ENCODE measurements around the gene UBE2S. TPM values are rescaled to one million over a fixed set of nuclear protein-coding genes. Genes with fewer than 3 reads are reported as not detected.
A peak's percentile ranks its signal among the peaks of the same experiment; 100 is the strongest.
"Not testable (repeated sequence)": the region's sequence is repeated elsewhere in the genome, so short reads cannot be mapped to it uniquely, and the experiment has no call there.

The UBE2S gene
- total RNA-seq, 1 experiment from 2014 or later: 324 TPM

DNA sequence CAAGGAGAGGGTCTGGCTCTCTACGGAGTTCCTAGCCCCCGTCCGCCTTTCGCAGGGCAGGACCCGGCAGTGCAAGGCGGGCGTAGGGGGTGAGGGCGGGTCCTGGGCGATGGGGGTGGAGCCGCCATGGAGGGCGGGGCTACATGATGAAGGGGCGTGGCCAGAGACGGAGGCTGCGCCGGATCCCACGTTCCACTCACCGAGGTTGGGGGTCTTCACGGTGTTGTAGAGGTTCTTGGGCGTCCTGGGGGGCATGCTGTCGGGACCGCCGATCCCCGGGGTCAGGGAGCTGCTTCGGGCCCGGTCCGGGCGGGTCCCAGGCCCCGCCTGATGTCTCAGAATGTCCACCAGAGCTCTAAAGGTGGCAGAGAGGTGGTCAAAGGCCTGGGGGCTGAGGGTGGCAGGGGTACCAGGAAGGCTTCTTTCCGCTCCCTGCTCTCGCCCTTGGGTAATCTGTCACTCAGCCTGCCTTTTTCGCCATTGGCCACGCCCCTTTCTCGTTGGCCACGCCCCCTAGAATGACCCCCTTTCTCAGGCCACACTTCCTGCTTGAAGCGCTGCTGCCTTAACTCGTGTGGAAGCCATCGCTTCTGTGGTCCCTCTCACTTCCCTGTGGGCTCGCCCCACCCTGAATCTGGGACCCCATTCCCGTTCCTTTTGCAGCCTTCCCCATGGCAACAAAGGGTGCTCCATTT is 33.0 kb upstream of the UBE2S start:
- no peak for DNase-seq (ENCODE audit: low spot score)

DNA sequence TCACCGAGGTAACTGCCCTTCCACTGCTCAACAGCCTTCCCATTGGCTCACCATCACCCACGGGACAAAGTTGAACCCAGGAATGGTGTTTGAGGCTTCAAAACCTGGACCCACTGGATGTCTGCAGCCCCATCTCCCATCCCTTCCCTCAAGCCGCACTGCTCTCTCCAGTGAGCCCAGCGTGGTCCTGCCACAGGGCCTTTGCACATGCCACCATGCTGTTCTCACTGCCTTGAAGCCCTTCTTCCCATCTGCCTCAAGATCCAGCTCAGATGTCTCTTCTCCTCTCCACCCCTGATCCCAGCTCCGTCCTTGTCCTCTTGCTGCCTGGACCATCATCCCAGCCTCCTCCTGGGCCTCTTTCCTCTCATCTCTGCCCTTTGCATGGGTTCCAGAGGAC is 31.5 kb upstream of the UBE2S start:
- peak; percentile 25 for DNase-seq (ENCODE audit: low spot score)

DNA sequence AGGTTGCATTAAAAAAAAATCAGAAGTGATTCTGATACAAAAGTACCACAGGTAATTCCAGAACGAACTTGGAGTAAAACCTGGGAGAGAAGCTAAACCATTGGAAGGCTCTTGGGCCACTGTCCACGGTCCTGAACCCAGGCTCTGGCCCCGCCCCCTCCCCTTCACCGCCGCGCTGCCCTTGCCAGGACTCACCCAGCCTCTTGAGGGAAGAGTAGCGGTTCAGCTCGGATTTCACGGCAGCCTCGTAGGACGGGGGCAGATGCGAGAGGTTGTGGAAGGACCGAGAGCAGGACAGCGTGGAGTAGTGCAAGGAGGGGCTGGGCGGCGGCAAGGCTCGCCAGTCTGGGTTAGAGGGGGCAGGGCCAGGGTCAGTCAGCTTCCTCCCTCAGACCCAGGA is 29.8 kb upstream of the UBE2S start:
- peak; percentile 88 for DNase-seq (ENCODE audit: low spot score)

DNA sequence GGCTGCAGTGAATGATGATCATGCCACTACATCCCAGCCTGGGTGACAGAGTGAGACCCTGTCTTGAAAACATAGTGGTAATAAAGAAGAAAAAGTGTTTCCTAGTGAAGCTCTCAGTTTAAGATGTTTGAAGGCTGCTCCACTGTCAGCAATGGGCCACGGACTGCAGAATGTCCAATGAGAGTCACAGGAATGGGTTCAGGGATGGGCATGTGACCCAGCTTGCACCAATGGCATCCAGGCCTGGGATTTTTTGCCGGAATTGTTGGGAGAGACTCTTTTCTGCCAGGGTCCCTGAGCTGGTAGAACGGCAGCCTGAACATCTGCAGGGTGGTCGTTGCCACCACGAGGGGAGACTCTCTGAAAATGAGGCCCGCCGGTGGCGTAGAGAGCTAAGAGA is 29.3 kb upstream of the UBE2S start:
- no peak for DNase-seq (ENCODE audit: low spot score)

DNA sequence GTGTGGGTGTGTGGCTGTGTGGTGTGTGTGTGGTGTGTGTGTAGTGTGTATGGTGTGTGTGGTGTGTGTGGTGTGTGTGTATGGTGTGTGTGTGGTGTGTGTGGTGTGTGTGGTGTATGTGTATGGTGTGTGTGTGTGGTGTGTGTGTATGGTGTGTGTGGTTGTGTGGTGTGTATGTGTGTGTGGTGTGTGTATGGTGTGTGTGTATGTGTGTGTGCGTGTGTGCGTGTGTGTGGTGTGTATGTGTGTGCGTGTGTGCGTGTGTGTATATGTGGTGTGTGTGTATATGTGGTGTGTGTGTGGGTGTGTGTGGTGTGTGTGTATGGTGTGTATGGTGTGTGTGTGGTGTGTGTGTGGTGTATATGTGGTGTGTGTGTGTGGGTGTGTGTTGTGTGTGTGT is 27.4 kb upstream of the UBE2S start:
- DNase-seq (ENCODE audit: low spot score): no peak

DNA sequence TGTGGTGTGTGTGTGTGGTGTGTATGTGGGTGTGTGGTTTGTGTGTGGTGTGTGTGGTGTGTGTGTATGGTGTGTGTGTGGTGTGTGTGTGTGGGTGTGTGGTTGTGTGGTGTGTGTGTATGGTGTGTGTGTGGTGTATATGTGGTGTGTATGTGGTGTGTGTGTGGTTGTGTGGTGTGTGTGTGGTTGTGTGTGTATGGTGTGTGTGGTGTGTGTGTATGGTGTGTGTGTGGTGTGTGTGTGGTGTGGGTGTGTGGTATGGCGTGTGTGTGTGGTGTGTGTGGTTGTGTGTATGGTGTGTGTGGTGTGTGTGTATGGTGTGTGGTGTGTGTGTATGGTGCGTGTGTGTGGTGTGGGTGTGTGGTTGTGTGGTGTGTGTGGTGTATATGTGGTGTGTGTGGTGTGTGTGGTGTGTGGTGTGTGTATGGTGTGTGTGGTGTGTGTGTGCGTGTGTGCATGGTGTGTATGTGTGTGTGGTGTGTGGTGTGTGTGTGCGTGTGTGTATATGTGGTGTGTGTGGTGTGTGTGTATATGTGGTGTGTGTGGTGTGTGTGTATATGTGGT is 26.9 kb upstream of the UBE2S start:
- DNase-seq (ENCODE audit: low spot score): no peak

DNA sequence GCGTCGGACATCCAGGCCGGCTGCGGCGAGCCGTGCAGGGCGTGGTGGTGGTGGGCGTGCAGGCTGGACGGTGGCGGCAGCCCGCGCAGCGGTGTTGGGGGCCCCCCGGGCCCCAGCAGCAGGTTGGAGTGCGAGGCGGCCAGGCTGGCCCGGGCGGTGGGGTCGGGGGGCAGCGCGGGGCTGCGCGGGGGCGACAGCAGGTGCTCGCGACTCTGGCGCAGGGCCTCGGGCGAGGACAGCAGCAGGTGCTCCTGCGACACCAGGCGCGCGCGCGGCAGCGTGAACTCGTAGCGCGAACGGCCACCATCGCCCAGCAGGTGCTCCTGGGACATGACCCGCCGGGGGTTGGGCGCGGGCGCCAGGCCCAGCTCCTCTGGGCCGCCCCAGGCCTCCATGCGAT is 25.7 kb upstream of the UBE2S start:
- no peak for DNase-seq (ENCODE audit: low spot score)

DNA sequence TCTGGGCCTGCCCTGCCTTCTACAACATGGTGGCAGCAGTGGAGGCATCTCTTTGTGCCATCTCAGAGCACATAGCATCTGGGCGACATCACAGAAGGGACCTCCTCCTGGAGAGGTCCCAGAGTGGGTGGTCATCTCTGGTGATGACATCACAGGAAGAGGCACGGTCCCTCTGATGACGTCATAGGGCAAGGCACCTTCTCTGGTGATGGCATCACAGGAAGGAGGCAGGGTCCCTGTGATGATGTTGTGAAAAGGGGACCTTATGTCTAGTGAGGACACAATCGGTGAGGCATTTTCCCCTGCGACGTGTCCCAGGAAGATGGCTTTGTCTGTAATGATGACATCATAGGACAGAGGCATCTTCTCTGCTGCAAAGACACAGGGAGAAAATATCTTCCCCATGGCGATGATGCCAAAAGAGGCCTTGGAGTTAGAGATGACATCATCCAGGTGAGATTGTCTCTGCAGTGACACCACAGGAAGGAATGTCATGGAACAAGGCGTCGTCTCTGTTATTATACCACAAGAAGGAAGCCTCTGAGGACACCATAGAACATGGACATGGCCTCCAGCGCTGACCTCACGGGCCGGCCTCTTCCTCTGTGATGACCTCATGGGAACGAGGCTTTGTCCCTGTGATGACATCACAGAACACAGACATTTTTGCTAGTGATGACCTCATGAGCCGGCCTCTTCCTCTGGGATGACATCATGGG is 24.8 kb upstream of the UBE2S start:
- peak; percentile 25 for DNase-seq (ENCODE audit: low spot score)

DNA sequence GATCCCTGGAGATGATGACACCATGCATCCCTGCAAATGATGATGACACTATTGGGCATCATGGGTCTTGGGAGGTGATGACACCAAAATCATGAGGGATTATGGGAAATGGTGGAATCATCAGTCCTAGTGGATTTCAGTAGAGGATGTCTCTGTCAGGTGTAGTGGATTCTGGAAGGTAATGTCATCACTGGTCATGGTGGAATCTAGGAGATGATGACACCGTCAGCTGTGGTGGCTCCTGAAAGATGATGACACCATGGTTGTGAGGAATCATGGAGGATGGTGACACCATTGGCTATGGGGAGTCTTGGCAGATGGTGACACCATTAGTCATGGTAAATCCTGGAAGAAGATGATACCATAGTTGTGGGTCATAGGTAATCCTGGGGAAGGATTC is 23.6 kb upstream of the UBE2S start:
- DNase-seq (ENCODE audit: low spot score): no peak

DNA sequence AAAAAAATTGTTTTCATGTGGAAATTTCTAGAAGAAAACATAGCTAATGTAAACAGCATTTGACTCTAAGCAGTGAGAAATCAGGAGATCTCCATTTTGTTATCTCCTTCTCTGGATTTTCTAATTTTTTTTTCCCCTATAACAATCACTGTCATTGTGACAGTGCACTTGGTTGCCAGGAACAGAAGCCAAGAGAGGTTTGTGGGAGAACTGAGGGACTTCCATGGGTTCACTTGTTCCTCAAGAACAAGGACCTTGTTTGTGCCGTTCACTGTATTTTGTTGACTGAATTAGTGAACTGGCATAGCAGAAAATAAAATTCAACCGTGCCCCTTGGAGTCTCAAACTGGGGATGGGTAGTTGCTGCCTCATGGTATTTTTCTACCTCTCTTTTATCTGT is 18.5 kb upstream of the UBE2S start:
- no peak for DNase-seq (ENCODE audit: low spot score)

DNA sequence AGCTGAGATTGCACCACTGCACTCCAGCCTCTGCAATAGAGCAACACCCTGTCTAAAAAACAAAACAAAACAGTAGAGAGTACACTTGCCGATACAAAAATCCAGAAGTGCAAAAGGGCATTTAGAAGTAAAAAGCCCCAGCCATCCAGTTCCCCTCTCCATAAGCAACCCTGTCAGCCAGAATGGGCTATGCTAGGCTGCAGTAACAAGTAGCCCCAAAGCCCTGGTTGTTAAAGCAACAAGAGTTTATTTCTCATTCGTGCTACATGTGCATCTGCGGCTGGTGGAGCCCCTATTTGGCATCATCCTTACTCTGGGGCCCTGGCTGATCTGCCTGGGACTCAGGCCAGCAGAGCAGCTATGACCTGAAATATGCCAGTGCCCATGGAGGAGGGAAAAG is 16.9 kb upstream of the UBE2S start:
- DNase-seq (ENCODE audit: low spot score): no peak

DNA sequence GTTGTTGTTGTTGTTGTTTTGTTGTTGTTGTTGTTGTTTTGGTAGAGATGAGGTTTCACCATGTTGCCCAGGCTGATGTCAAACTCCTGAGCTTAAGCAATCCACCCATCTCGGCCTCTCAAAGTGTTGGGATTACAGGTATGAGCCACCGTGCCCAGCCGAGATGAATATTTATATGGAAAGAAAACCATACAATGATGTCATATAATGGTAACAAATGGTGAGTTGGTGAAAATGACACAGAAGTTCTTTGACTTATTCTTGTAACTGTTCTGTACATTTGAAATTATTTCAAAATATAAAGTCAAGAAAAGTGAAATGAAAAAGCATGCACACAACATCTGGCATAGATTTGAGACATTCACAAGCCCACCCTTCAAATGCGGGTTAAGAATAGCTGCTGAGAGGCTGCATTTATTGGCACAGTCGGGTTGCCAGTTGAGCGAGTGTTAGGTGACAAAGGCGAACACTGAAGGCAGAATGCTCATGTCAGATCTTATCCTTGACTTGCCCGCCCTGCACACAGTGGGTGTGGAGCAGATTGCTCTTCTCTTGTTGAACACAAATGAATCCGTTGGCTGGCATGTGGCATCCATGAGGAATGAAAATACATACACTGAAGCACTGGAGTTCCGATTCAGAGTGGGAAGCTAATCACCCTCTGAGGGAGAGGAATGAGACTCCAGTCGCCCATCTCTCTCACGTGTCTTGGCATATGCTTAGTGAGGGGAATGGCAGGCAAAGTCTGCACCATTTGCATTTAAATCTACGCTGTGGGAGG is 15.8 kb upstream of the UBE2S start:
- no peak for DNase-seq (ENCODE audit: low spot score)

DNA sequence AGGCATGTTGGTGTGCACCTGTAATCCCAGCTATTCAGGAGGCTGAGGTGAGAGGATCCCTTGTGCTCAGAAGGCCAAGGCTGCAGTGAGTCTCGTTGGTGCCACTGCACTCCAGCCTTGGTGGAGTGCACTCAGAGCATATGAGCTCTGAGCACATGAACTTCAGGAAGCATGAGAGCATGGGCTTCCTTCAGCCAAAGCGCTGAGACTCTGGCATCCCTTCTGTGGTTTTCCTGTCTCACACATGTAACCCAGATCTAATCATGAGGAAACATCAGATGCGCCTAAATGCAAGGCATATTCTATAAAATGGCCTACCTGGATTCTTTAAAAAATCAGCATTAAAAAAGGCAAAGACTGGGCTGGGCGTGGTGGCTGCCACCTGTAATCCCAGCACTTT is 13.7 kb upstream of the UBE2S start:
- DNase-seq (ENCODE audit: low spot score): not testable (repeated sequence)

DNA sequence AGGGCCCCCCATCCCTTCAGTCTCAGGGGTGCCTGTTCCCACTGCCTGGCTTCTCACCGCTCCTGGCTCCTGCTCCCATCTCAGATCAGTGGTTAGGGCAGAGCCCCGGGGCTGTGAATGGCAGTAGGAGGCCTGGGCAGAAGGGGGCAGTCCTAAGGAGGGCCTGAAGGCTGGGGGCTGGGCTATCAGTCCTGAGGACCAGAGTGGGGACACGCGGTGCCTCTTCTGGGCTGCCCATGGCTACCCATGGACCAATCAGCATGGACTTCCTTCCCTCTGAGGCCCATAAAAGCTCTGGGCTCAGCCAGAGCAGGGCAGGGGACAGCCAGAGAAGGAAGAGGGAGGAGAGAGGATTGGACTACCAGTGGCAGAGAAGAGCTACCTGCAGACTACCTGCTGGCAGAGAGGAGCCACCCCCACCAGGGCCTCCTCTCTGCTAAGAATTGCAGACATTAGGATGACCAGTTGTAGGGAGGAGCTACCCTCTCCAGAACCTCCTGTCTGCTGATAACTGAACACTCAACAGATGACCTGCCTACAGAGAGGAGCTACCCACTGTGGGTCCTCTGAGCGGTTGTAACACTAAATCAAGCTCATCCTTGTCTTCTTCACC is 12.1 kb upstream of the UBE2S start:
- no peak for DNase-seq (ENCODE audit: low spot score)

DNA sequence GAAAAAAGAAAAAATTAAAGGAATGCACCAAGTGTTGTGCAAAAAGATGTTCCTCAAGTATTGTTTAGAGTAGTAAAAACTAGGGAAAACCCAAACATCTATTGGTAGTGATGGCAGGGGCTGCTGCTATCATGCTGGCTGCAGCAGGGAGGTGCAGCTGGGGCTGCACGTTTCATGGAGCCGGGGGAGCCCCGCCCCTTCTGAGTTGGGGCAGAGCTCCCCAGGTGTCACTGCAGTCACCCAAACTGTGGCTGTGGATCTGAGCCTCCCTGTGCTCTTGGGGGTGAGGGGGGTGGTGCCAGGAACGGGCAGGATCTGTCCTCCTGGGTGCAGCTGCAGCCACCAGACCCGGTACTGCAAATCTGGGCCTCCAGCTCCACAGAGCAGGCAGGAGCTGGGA is 11.5 kb upstream of the UBE2S start:
- DNase-seq (ENCODE audit: low spot score): no peak

DNA sequence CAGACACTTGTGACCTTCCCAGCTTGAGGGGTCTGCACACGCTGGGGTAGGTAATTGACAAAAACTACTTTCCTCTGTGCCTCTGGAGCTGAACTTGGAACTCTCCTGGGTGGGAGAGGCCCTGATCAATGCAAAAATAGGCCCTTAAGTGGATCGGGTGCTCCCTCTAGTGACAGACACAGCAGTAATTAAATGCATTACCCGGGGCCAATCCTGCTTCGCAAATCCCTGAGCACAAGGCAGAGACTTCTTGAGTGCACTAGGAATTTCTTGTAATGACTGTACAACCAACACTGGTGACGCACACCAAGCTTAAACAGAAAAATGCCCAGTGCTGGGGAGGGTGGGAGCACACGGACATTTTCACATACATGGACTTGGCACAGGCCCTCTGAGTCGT is 10.6 kb upstream of the UBE2S start:
- peak; percentile 89 for DNase-seq (ENCODE audit: low spot score)

DNA sequence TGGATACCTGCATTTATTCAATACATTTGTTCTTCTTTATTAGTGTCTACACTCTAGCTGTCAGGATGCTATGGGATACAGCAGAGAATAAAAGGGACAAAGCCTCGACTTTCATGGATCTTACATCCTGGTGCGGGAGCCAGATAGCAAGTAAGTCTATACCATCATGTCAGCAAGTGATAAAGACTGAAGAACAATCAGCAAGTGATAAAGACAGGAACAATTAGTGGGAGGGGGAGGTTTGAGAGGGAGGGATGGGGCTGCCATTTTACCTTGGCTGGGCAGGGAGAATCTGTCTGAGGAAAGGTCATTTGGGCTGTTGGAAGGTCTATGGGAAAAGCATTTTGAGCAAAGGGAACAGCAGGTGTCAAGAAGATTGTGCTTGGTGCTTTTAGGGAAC is 2.6 kb upstream of the UBE2S start:
- DNase-seq (ENCODE audit: low spot score): no peak

DNA sequence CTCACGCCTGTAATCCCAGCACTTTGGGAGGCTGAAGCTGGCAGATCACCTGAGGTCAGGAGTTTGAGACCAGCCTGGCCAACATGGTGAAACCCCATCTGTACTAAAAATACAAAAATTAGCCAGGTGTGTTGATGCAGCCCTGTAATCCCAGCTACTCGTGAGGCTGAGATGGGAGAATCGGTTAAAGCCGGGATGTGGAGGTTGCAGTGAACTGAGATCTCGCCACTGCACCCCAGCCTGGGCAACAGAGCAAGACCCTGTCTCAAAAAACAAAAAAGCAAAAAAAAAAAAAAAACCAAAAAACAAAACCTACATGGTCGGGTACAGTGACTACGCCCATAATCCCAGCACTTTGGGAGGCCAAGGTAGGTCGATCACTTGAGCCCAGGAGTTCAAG is 1.6 kb upstream of the UBE2S start:
- DNase-seq (ENCODE audit: low spot score): not testable (repeated sequence)

DNA sequence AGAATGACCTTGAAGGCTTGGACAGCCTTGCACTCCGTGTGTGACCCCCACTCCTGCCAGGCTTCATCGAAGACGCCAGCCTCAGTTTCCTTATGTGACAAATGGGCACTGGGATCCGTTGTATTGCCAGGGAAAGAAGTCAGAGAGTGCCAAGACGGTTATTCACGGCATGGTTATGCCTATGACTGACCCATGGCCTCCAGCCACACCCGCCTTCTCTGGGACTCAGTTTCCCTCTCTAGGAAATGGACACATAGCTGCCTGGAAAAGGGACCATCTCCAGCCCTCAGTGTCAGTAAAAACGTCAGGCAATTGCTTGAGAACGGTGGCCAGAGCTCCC is 915 bp upstream of the UBE2S start:
- no peak for DNase-seq (ENCODE audit: low spot score)

DNA sequence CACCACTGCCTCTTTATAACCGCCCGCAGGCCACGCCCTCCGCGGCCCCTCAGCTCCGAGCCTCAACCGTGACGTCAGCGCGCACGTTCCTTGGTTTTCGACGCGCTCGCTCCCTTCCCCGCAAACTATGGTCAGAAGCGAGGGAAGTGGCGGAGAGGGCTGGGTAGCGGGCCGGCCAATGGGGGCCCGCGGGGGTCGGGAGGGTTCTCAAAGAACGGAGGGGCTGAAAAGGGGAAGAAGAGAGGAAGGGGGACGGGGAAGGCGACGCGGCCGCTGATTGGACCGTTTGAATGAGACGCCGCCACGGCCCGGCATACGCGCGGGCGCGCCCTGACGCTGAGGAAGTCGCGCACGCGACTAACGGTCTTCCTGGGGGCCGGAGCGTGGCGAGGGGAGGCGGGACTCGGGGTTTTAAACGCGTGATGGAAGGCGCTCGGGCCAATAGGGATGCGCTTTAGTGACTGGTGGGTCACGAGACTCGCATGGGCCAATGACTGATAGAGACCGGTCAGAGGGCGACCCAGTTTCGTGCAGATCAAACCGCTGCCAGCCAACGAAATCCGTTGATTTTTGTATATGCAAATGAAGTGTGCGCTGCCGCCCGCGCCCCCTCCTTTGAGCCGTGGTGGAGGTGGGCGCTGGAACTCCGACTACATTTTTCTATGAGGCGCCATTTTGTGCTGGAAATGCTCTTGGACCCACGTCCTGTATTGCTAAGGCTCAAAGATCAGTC is 378 bp upstream of the UBE2S start:
- DNase-seq (ENCODE audit: low spot score): peak; percentile 100

DNA sequence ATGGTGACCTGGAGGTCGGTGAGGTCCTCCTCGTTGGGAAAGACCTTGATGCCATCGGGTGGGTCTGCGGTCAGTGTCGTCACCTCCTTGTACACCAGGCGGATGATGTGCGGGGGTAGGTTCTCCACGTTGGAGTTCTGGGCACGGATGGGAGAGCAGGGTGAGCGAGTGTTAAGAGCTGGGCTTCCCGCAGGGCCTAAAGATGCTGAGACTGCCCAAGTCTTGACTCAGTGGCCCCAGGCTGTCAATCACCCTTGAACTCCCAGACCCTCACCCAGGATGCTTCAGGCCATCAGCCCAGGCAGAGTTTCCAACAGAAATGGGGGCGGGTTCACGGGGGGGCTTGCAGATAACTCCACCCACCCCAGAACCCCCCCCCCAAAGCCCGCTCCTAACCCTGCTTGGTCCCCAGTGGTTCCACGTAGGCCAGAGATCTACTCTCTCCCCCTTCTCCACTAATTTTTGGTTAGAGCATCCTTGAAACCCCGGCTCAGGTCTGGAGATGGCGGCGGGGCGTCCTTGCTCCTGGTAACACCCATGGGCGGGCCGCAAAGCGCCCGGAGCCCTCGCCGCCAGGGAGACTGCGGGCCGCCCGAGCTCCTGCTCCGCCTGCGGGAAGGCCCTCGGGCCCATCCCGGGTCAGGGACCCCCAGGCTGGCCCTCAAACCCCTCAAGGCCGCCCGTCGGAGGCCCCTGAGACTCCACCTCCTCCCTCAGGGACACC is 600 bp downstream of the UBE2S start:
- no peak for DNase-seq (ENCODE audit: low spot score)

All from H4 (cell line).